PFSK-1 (cell line): ENCODE measurements around the gene RPP21.

Experiments used
- FOXP2 ChIP-seq: optimal IDR thresholded peaks from 2 replicates; pipeline ENCODE3; 2011; ENCODE audit warnings: borderline replicate concordance, control low read depth, inconsistent platforms; ENCODE audit not compliant: insufficient read depth; ENCODE audit errors: extremely low read length, extremely low read depth
- POLR2AphosphoS5 ChIP-seq: IDR thresholded peaks from 2 replicates; pipeline ENCODE4 v1.6.1; 2012; ENCODE audit warnings: low read depth, mild to moderate bottlenecking, control low read depth, low read length, moderate library complexity
- SIN3A ChIP-seq: IDR thresholded peaks from 2 replicates; pipeline ENCODE4 v1.6.1; 2012; ENCODE audit warnings: mild to moderate bottlenecking, low read length, moderate library complexity, borderline replicate concordance; ENCODE audit not compliant: insufficient read depth
- TAF1 ChIP-seq: IDR thresholded peaks from 2 replicates; pipeline ENCODE4 v1.6.1; 2012; ENCODE audit warnings: low read length, control low read depth, borderline replicate concordance; ENCODE audit not compliant: insufficient read depth
- TF ChIP-seq, protein P1 (sequence below), 2 experiments: IDR thresholded peaks; 2 replicates each; pipeline versions ENCODE4 v1.6.1 to v1.8.0; 2011 to 2012; ENCODE audit warnings: low read depth in 2 of 2, low read length in 2 of 2, control low read depth in 1 of 2, inconsistent platforms in 1 of 2, mild to moderate bottlenecking in 1 of 2, moderate library complexity in 1 of 2; ENCODE audit not compliant: insufficient read depth in 1 of 2

The RPP21 gene

DNA sequence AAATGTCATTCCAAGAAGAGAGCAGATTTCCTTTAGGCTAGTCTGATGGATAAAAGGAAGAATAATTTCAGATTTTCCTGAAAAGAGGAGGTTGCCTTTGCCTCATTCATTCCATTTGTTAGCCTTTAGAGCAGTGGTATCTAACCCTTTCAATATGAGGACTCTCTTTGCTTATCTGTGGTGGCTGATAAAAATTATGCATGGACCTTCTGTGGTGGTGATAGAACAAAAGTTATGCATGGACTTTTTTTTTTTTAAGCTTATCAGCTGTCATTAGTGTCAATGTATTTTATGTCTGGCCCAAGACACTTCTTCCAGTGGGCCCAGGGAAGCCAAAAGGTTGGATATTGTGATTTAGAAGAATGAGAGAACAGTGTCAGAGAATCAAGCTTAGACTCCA lies 16.6 kb upstream of the RPP21 start:
- no peak for TF ChIP-seq POLR2AphosphoS5
- no peak for TF ChIP-seq SIN3A
- TF ChIP-seq, protein P1, sequence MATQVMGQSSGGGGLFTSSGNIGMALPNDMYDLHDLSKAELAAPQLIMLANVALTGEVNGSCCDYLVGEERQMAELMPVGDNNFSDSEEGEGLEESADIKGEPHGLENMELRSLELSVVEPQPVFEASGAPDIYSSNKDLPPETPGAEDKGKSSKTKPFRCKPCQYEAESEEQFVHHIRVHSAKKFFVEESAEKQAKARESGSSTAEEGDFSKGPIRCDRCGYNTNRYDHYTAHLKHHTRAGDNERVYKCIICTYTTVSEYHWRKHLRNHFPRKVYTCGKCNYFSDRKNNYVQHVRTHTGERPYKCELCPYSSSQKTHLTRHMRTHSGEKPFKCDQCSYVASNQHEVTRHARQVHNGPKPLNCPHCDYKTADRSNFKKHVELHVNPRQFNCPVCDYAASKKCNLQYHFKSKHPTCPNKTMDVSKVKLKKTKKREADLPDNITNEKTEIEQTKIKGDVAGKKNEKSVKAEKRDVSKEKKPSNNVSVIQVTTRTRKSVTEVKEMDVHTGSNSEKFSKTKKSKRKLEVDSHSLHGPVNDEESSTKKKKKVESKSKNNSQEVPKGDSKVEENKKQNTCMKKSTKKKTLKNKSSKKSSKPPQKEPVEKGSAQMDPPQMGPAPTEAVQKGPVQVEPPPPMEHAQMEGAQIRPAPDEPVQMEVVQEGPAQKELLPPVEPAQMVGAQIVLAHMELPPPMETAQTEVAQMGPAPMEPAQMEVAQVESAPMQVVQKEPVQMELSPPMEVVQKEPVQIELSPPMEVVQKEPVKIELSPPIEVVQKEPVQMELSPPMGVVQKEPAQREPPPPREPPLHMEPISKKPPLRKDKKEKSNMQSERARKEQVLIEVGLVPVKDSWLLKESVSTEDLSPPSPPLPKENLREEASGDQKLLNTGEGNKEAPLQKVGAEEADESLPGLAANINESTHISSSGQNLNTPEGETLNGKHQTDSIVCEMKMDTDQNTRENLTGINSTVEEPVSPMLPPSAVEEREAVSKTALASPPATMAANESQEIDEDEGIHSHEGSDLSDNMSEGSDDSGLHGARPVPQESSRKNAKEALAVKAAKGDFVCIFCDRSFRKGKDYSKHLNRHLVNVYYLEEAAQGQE (IDR thresholded peaks at IDR 0.05; ENCODE audit: insufficient read depth in 1 of 2, low read depth in 2 of 2, low read length in 2 of 2) = no peak
- no peak for TF ChIP-seq FOXP2
- TF ChIP-seq TAF1 = no peak

DNA sequence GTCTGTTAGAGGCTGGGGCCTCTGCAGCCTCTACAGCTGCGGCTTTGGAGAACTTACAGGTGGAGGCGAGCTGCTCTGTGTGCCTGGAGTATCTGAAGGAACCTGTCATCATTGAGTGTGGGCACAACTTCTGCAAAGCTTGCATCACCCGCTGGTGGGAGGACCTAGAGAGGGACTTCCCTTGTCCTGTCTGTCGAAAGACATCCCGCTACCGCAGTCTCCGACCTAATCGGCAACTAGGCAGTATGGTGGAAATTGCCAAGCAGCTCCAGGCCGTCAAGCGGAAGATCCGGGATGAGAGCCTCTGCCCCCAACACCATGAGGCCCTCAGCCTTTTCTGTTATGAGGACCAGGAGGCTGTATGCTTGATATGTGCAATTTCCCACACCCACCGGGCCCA lies 15.6 kb upstream of the RPP21 start:
- TF ChIP-seq POLR2AphosphoS5 (no peak), SIN3A (no peak), TAF1 (no peak), FOXP2 (no peak)
- TF ChIP-seq, protein P1 (IDR thresholded peaks at IDR 0.05; ENCODE audit: insufficient read depth in 1 of 2, low read depth in 2 of 2, low read length in 2 of 2) = no peak

DNA sequence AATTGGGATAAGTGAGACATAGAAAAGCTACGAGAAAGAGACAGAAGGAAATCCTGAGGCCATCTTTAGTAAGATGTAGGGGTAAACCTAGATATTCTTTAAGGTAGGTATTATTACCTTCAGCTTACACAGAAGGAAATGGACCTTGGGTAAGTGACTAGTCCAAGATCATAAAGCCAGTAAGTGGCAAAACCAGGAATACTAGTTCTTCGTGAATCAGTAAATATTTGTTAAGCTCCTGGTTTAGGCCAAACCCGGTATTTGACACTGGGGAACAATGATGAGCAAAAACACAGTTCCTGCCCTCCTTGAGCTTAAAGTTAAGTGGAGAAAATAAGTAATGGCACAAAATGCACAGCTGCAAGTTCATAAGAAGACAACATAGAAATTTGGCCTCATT lies 13.0 kb upstream of the RPP21 start:
- TF ChIP-seq SIN3A = no peak
- TF ChIP-seq FOXP2 = no peak

DNA sequence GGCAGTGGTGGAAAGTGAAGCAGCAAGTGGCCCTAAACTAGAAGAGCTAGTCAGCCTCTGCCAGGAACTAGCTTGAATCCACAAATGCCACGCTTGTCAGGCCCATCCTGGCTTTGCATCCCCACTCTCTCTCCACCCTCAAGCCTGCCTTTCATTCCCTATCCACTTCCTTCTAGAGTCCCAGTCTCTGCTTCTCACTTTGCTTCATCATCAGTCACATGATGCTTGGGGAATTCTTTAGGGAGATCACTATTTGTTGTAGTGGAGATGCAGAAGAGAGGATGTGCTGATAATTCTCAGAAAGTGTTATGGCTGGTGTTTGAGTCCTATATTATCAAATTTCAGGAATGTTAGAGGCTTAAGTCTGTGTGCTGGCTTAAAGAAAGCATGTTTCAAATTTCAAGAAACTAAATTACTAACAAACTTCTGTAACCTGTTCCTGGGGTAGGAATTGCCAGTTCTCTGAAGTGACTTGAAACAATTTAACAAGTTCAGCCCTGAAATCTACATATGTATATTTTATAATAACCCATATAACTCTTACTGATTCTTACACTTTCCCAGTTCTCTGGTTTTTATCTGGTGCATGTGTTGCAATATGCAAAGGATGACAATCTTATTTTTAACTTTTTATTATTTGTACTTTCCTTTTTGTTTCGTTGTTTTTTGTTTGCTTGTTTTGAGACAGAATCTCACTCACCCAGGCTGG lies 10.7 kb upstream of the RPP21 start:
- TF ChIP-seq SIN3A (no peak), TAF1 (no peak), POLR2AphosphoS5 (no peak), FOXP2 (no peak)
- TF ChIP-seq, protein P1 (IDR thresholded peaks at IDR 0.05; ENCODE audit: insufficient read depth in 1 of 2, low read depth in 2 of 2, low read length in 2 of 2) = no peak

DNA sequence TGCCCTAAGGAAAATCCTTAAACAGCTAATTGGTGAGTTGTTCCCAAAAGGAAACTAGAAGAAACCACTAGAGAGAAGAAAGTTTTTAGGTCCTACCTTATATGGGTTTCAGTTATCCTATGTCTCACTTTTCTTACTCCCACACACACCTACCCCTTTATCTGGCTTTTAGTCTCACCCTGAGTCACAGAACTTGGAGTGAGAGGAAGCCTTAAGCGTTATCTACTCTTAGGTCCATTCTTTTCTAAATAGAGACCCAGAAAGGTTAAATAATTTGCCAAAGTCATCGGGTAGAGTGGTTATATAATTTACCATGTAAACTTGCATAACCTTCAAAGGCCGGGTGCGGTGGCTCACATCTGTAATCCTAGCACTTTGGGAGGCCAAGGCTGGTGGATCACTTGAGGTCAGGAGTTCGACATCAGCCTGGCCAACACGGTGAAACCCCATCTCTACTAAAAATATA lies 4.3 kb upstream of the RPP21 start:
- TF ChIP-seq SIN3A = no peak
- no peak for TF ChIP-seq TAF1
- no peak for TF ChIP-seq FOXP2
- TF ChIP-seq POLR2AphosphoS5 = no peak

DNA sequence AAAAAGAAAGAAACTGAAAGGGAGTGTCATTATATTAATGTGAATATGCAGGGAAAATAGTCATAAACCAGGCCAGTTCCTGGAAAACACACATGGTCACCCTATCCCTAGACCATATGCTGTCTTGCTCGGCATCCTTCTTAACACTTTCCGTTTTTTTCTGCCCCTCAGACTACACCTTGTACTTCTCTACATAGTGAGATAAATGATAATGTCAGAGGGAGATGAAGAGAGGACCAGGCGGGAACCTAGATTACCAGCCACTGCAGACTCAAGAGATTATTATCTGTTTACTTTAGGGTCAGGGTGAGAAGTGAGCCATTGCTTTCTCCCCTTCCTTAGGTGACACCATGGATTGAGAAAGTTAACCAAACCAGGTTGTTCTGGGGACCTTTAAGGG lies 3.7 kb upstream of the RPP21 start:
- TF ChIP-seq FOXP2 (no peak), SIN3A (no peak), POLR2AphosphoS5 (no peak), TAF1 (no peak)
- TF ChIP-seq, protein P1 (IDR thresholded peaks at IDR 0.05; ENCODE audit: insufficient read depth in 1 of 2, low read depth in 2 of 2, low read length in 2 of 2) = no peak
